Effector memory CD4-positive, alpha-beta T cell (primary cell): Measurements from ENCODE around the gene FRS2.

Source experiments
- DNase-seq, 3 donors: peaks; one replicate each; pipeline ENCODE4 v3.0.0-alpha.2; 2020
- H3K27ac ChIP-seq: 2 replicates; pipeline ENCODE4 v1.7.0; 2013; ENCODE audit warnings: mild to moderate bottlenecking, low read length, moderate library complexity; ENCODE audit not compliant: insufficient read depth, poor library complexity, severe bottlenecking
- H3K27me3 ChIP-seq: replicated peaks from 2 replicates; pipeline ENCODE4 v1.7.0; 2013; ENCODE audit warnings: mild to moderate bottlenecking, low read length; ENCODE audit not compliant: insufficient read depth, control insufficient read depth, poor library complexity, severe bottlenecking
- H3K36me3 ChIP-seq: 2 replicates; pipeline ENCODE4 v1.7.0; 2013; ENCODE audit warnings: mild to moderate bottlenecking, low read length, moderate library complexity; ENCODE audit not compliant: control insufficient read depth, insufficient read depth
- H3K4me1 ChIP-seq: 2 replicates; pipeline ENCODE4 v1.7.0; 2013; ENCODE audit warnings: low read length, mild to moderate bottlenecking; ENCODE audit not compliant: control insufficient read depth, insufficient read depth, poor library complexity, severe bottlenecking
- H3K4me3 ChIP-seq: 2 replicates; pipeline ENCODE4 v1.7.0; 2013; ENCODE audit warnings: low read length, low read depth, mild to moderate bottlenecking; ENCODE audit not compliant: insufficient read depth, poor library complexity, severe bottlenecking
- H3K9me3 ChIP-seq: 2 replicates; pipeline ENCODE4 v1.7.0; 2013; ENCODE audit warnings: mild to moderate bottlenecking, low read length, moderate library complexity; ENCODE audit not compliant: control insufficient read depth

FRS2 gene

GRCh38 chr12:69550569-69551350 lies 80.6 kb downstream of the FRS2 start:
- Histone ChIP-seq H3K9me3 (no peaks in the 10 kb centered on the region), H3K27ac (no peak overlapping the region), H3K4me1 (no peaks in the 10 kb centered on the region), H3K36me3 (no peaks in the 10 kb centered on the region), H3K27me3 (no peaks in the 10 kb centered on the region), H3K4me3 (no peak overlapping the region)
- no peak for DNase-seq

- no peak overlapping the region for H3K27ac ChIP-seq
- DNase-seq: no peak
- no peaks in the 10 kb centered on the region for H3K9me3 ChIP-seq
- no peaks in the 10 kb centered on the region for H3K27me3 ChIP-seq
- H3K36me3 ChIP-seq: no peaks in the 10 kb centered on the region
- no peaks in the 10 kb centered on the region for H3K4me1 ChIP-seq
- H3K4me3 ChIP-seq: no peak overlapping the region
Measured at GRCh38 chr12:69553628-69554248, 83.5 kb downstream of the FRS2 start.

- no peak for DNase-seq
- no peaks in the 10 kb centered on the region for H3K9me3 ChIP-seq
- no peaks in the 10 kb centered on the region for H3K36me3 ChIP-seq
- no peak overlapping the region for H3K27ac ChIP-seq
- no peaks in the 10 kb centered on the region for H3K4me1 ChIP-seq
- H3K4me3 ChIP-seq: no peak overlapping the region
- H3K27me3 ChIP-seq: no peaks in the 10 kb centered on the region
Measured at GRCh38 chr12:69555461-69555860, 85.3 kb downstream of the FRS2 start.

- H3K4me3 ChIP-seq: no peak overlapping the region
- H3K27me3 ChIP-seq: no peaks in the 10 kb centered on the region
- no peaks in the 10 kb centered on the region for H3K4me1 ChIP-seq
- no peaks in the 10 kb centered on the region for H3K9me3 ChIP-seq
- no peak for DNase-seq
- no peak overlapping the region for H3K27ac ChIP-seq
- no peaks in the 10 kb centered on the region for H3K36me3 ChIP-seq
Measured at GRCh38 chr12:69556383-69556782, 86.2 kb downstream of the FRS2 start.

GRCh38 chr12:69563166-69563762 lies 93.1 kb downstream of the FRS2 start:
- H3K36me3 ChIP-seq: peaks cover 4% of the 10 kb centered on the region
- no peak for DNase-seq

GRCh38 chr12:69566603-69567002 lies 96.4 kb downstream of the FRS2 start:
- no peak for DNase-seq
- Histone ChIP-seq H3K9me3 (no peaks in the 10 kb centered on the region), H3K4me1 (no peaks in the 10 kb centered on the region), H3K36me3 (peaks cover 4% of the 10 kb centered on the region), H3K27me3 (no peaks in the 10 kb centered on the region), H3K27ac (no peak overlapping the region), H3K4me3 (no peak overlapping the region)

More at GRCh38 chr12:69563166-69563762, 93.1 kb downstream of the FRS2 start:
- Histone ChIP-seq H3K4me1 (no peaks in the 10 kb centered on the region), H3K9me3 (no peaks in the 10 kb centered on the region), H3K27me3 (no peaks in the 10 kb centered on the region), H3K27ac (no peak overlapping the region), H3K4me3 (no peak overlapping the region)

- no peak for DNase-seq
- peaks cover 20% of the 10 kb centered on the region for H3K36me3 ChIP-seq
- no peak overlapping the region for H3K4me3 ChIP-seq
- H3K4me1 ChIP-seq: no peaks in the 10 kb centered on the region
- H3K9me3 ChIP-seq: no peaks in the 10 kb centered on the region
- H3K27ac ChIP-seq: no peak overlapping the region
- H3K27me3 ChIP-seq: no peaks in the 10 kb centered on the region
Measured at GRCh38 chr12:69569236-69569635, 99.0 kb downstream of the FRS2 start.

- H3K36me3 ChIP-seq: peaks cover 19% of the 10 kb centered on the region
- no peaks in the 10 kb centered on the region for H3K9me3 ChIP-seq
- no peak for DNase-seq
- no peak overlapping the region for H3K4me3 ChIP-seq
- H3K4me1 ChIP-seq: no peaks in the 10 kb centered on the region
- H3K27ac ChIP-seq: peak overlapping the region; percentile 25
- H3K27me3 ChIP-seq: no peaks in the 10 kb centered on the region
Measured at GRCh38 chr12:69570000-69570516, 99.9 kb downstream of the FRS2 start.

- Histone ChIP-seq H3K4me1 (no peaks in the 10 kb centered on the region), H3K4me3 (no peak overlapping the region), H3K27me3 (no peaks in the 10 kb centered on the region), H3K27ac (peak overlapping the region; percentile 25), H3K9me3 (no peaks in the 10 kb centered on the region), H3K36me3 (peaks cover 22% of the 10 kb centered on the region)
- DNase-seq: peak; percentile 25 to 46 (median 32)
Measured at GRCh38 chr12:69570545-69571399, 100.6 kb downstream of the FRS2 start.
